Measurements from ENCODE around the gene PIP5K1B.
A peak's percentile ranks its signal among the peaks of the same experiment; 100 is the strongest.
"Not testable (repeated sequence)": the region's sequence is repeated elsewhere in the genome, so short reads cannot be mapped to it uniquely, and the experiment has no call there.

PIP5K1B gene

GRCh38 chr9:68704814-68705530 lies at the start of gene PIP5K1B:
TSS of gene PIP5K1B (plus strand) at chr9:68705240. CDS start at chr9:68822615, 117,375 bp downstream.
- peak; percentile 28 for DNase-seq

GRCh38 chr9:68664036-68664435 lies 41.0 kb upstream of the PIP5K1B start:
- DNase-seq = no peak

GRCh38 chr9:68668127-68668526 lies 36.9 kb upstream of the PIP5K1B start:
- DNase-seq = no peak

- no peak for DNase-seq
Observed at GRCh38 chr9:68669218-68669617, 35.8 kb upstream of the PIP5K1B start.

- no peak for DNase-seq
Observed at GRCh38 chr9:68672215-68672614, 32.8 kb upstream of the PIP5K1B start.

GRCh38 chr9:68672625-68673024 lies 32.4 kb upstream of the PIP5K1B start:
- DNase-seq = no peak

GRCh38 chr9:68678430-68678829 lies 26.6 kb upstream of the PIP5K1B start:
- DNase-seq = no peak

- no peak for DNase-seq
Observed at GRCh38 chr9:68683433-68683832, 21.6 kb upstream of the PIP5K1B start.

- no peak for DNase-seq
Observed at GRCh38 chr9:68685213-68685612, 19.8 kb upstream of the PIP5K1B start.

- DNase-seq = no peak
Observed at GRCh38 chr9:68685770-68686169, 19.3 kb upstream of the PIP5K1B start.

GRCh38 chr9:68690088-68690487 lies 15.0 kb upstream of the PIP5K1B start:
- DNase-seq = no peak

GRCh38 chr9:68692519-68692918 lies 12.5 kb upstream of the PIP5K1B start:
- DNase-seq = no peak

- no peak for DNase-seq
Observed at GRCh38 chr9:68694125-68694524, 10.9 kb upstream of the PIP5K1B start.

GRCh38 chr9:68697851-68698250 lies 7.2 kb upstream of the PIP5K1B start:
- DNase-seq = no peak

GRCh38 chr9:68698943-68699509 lies 6.0 kb upstream of the PIP5K1B start:
- no peak for DNase-seq

- DNase-seq = not testable (repeated sequence)
Observed at GRCh38 chr9:68699625-68700024, 5.4 kb upstream of the PIP5K1B start.

GRCh38 chr9:68702493-68702892 lies 2.5 kb upstream of the PIP5K1B start:
- DNase-seq = no peak

GRCh38 chr9:68703672-68704071 lies 1.4 kb upstream of the PIP5K1B start:
- DNase-seq = no peak

- no peak for DNase-seq
Observed at GRCh38 chr9:68704498-68704813, 584 bp upstream of the PIP5K1B start.

- DNase-seq = no peak
Observed at GRCh38 chr9:68705531-68706362, 707 bp downstream of the PIP5K1B start.

GRCh38 chr9:68706363-68707201 lies 1.5 kb downstream of the PIP5K1B start:
- no peak for DNase-seq

- DNase-seq = no peak
Observed at GRCh38 chr9:68707801-68708488, 2.9 kb downstream of the PIP5K1B start.

GRCh38 chr9:68708513-68708912 lies 3.5 kb downstream of the PIP5K1B start:
- no peak for DNase-seq
